Measurements from ENCODE around the gene BTBD6. TPM values are rescaled to one million over a fixed set of nuclear protein-coding genes. Genes with fewer than 3 reads are reported as not detected.

Gene BTBD6
- total and polyA plus RNA-seq, 2 donors (not counting 3 experiments of a cell fraction or from before 2014, with no cell fraction given): 63.1 to 65.0 TPM

DNA sequence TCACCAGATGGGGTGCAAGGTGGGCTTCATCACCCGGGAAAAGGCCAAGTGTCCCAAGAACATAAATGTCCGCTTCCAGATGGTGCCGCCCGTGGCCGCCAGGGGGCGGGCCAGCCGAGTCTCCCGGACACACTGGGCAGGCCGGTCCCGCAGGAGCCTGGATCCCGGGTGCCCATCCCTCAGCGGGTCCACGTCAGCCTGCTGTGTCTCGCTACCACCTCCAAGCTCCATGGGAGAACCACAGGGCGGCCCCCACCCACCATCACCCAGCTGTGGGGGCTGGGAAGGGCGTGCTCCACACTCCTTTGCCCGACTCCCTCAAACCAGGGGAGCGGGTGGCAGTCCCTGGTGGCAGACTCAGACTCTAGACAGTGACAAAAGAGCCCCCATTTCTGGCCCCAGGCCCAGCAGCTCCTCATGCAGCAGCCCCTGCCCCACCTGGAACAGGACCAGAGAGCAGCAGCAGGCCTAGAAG, 45.2 kb upstream of the BTBD6 start:
- intact Hi-C loops (cut with micrococcal nuclease) (loop anchor here (1.0 to 10.0 kb wide), 4 partner anchors 34 to 149 kb away; no protein-coding TSS in a partner anchor), dilution Hi-C loops (cut with MboI; ENCODE audit: extremely low pct_ligation_motif_present, low sequenced_read_pairs) (no loop called here)
- POLR2A ChIA-PET: no interaction called here
- no peaks in the 10 kb centered on the region for H4K20me1 ChIP-seq (replicated peaks; ENCODE audit: control insufficient read depth, extremely low read depth, insufficient read depth, low read length)
- CTCF ChIA-PET: interaction anchor here (0.9 to 2.1 kb wide), 3 partner anchors 13 to 149 kb away, joined by 5 to 10 read pairs (median 5); partner anchors contain the start of gene BTBD6
- FAIRE-seq: peak; percentile 76
- H3K9me1 ChIP-seq (replicated peaks; ENCODE audit: control insufficient read depth, extremely low read depth, insufficient read depth, low read length): no peaks in the 10 kb centered on the region
- H3K27ac ChIP-seq (ENCODE audit: insufficient read depth, low read depth, low read length): no peak overlapping the region
- peak; percentile 55 for DNase-seq (ENCODE audit: low read depth, low spot score)
- H3K4me3 ChIP-seq (replicated peaks in 1 of 3; ENCODE audit: insufficient read depth in 1 of 3, low read depth in 1 of 3, low read length in 3 of 3): no peak overlapping the region
- no peak overlapping the region for H3K4me2 ChIP-seq (ENCODE audit: insufficient read depth, low read length)
- no peak overlapping the region for H2AFZ ChIP-seq (ENCODE audit: low read depth, low read length)
- TF ChIP-seq MYC (IDR thresholded peaks at IDR 0.05; ENCODE audit: low read depth, low read length) (no peak), EZH2 (IDR thresholded peaks at IDR 0.05; ENCODE audit: borderline replicate concordance, low read depth, low read length, severe bottlenecking) (no peak), JUN (IDR thresholded peaks at IDR 0.05; ENCODE audit: borderline replicate concordance, insufficient read depth, insufficient read length, low read depth) (no peak), POLR2A (IDR thresholded peaks at IDR 0.05; ENCODE audit: low read depth, low read length) (no peak), CTCF (IDR thresholded peaks at IDR 0.05; ENCODE audit: extremely low read depth in 1 of 2, insufficient read depth in 1 of 2, low read depth in 1 of 2, low read length in 2 of 2) (peak; percentile 94 to 96), POLR2AphosphoS5 (IDR thresholded peaks at IDR 0.05; ENCODE audit: insufficient read depth, low read depth, low read length) (peak; percentile 21)
- TF ChIP-seq, protein P1, sequence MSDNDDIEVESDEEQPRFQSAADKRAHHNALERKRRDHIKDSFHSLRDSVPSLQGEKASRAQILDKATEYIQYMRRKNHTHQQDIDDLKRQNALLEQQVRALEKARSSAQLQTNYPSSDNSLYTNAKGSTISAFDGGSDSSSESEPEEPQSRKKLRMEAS (IDR thresholded peaks at IDR 0.05; ENCODE audit: insufficient read depth, insufficient read length): no peak
- H3K4me1 ChIP-seq (ENCODE audit: control insufficient read depth, extremely low read depth, insufficient read depth, low read length): peaks cover 24% of the 10 kb centered on the region
- H3K9me3 ChIP-seq (replicated peaks; ENCODE audit: control insufficient read depth, insufficient read depth, low read length): no peaks in the 10 kb centered on the region
- no peaks in the 10 kb centered on the region for H3K36me3 ChIP-seq (ENCODE audit: control insufficient read depth in 2 of 2, extremely low read depth in 1 of 2, insufficient read depth in 2 of 2, low read length in 2 of 2)
- no peak overlapping the region for H3K9ac ChIP-seq (replicated peaks; ENCODE audit: extremely low read depth, insufficient read depth, low read length)
- no peaks in the 10 kb centered on the region for H3K79me2 ChIP-seq (ENCODE audit: control insufficient read depth, insufficient read depth, low read length)
- H3K27me3 ChIP-seq (ENCODE audit: control insufficient read depth in 2 of 2, insufficient read depth in 2 of 2, low read length in 2 of 2): no peaks in the 10 kb centered on the region
- no TSS peak for BruUV-seq (replicated peaks)
